ENCODE data around the gene FKBP15. TPM values are rescaled to one million over a fixed set of nuclear protein-coding genes. Genes with fewer than 3 reads are reported as not detected.

FKBP15 gene
- polyA plus RNA-seq, 1 of the 3 experiments (the other 2 are of a cell fraction) = 13.9 TPM

- Histone ChIP-seq H3K4me2 (peak overlapping the region; percentile 92), H3K36me3 (replicated peaks in 1 of 2; ENCODE audit: control insufficient read depth in 1 of 2, insufficient read depth in 2 of 2, low read length in 1 of 2) (peaks cover 2 to 9% of the 10 kb centered on the region in 2 experiments), H3K27me3 (ENCODE audit: insufficient read depth) (no peaks in the 10 kb centered on the region), H2AFZ (ENCODE audit: low read depth) (no peak overlapping the region), H3K9me2 (no peaks in the 10 kb centered on the region), H3K9ac (0 out of 2 replicates have a peak overlapping the region, but pooled peaks have one; percentile 71), H3K4me3 (ENCODE audit: low read depth in 2 of 2, low read length in 1 of 2) (peak overlapping the region in 1 of 2 experiments; percentile 96; a peak in 1 of 4 replicates), H3K79me2 (ENCODE audit: insufficient read depth) (peaks cover 77% of the 10 kb centered on the region), H3F3A (replicated peaks; ENCODE audit: insufficient read depth) (peaks cover 11% of the 10 kb centered on the region), H3K9me3 (no peaks in the 10 kb centered on the region), H3K27ac (ENCODE audit: low read depth in 2 of 2, low read length in 1 of 2) (no peak overlapping the region), H4K20me1 (ENCODE audit: insufficient read depth) (no peaks in the 10 kb centered on the region), H3K4me1 (ENCODE audit: control insufficient read depth in 1 of 2, insufficient read depth in 2 of 2, low read depth in 1 of 2, low read length in 1 of 2) (peaks cover 16 to 17% of the 10 kb centered on the region in 2 experiments)
- POLR2A ChIA-PET = interaction anchor here (3.1 kb wide), 1 partner anchor 56 kb away, joined by 19 read pairs; the partner anchor contains the start of genes CDC26 and PRPF4
- CTCF ChIA-PET = interaction anchor here (2.9 to 4.1 kb wide), 2 partner anchors 56 to 107 kb away, joined by 12 to 19 read pairs; partner anchors contain the start of genes CDC26 and PRPF4
- TF ChIP-seq USF2 (IDR thresholded peaks at IDR 0.05; ENCODE audit: borderline replicate concordance, low read depth, low read length) (no peak), MEF2A (IDR thresholded peaks at IDR 0.05; ENCODE audit: borderline replicate concordance, low read depth) (no peak), GABPA (IDR thresholded peaks at IDR 0.05; ENCODE audit: low read depth) (no peak), TEAD4 (IDR thresholded peaks at IDR 0.05; ENCODE audit: borderline replicate concordance, insufficient read depth) (no peak), RCOR1 (IDR thresholded peaks at IDR 0.05; ENCODE audit: low read length) (no peak), FOSL2 (IDR thresholded peaks at IDR 0.05; ENCODE audit: borderline replicate concordance, low read depth) (no peak), ZBTB33 (IDR thresholded peaks at IDR 0.05; ENCODE audit: borderline replicate concordance, low read depth) (no peak), FOXJ3 (CRISPR knock-in tag; IDR thresholded peaks at IDR 0.05) (no peak)
- TF ChIP-seq, protein P1, sequence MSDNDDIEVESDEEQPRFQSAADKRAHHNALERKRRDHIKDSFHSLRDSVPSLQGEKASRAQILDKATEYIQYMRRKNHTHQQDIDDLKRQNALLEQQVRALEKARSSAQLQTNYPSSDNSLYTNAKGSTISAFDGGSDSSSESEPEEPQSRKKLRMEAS (IDR thresholded peaks at IDR 0.05; ENCODE audit: low read depth) = no peak
- no peak for DNase-seq
- WGBS (ENCODE audit: low lambda C conversion rate) = 82% methylated on average over 3 of the region's 3 CpGs
Observed at GRCh38 chr9:113219186-113219936, 1.7 kb downstream of the FKBP15 start.

- Histone ChIP-seq H3K79me2 (ENCODE audit: insufficient read depth) (peaks cover 72% of the 10 kb centered on the region), H3K36me3 (replicated peaks in 1 of 2; ENCODE audit: control insufficient read depth in 1 of 2, insufficient read depth in 2 of 2, low read length in 1 of 2) (peaks cover 2 to 6% of the 10 kb centered on the region in 2 experiments), H3K27me3 (ENCODE audit: insufficient read depth) (no peaks in the 10 kb centered on the region), H3K27ac (ENCODE audit: low read depth in 2 of 2, low read length in 1 of 2) (no peak overlapping the region), H2AFZ (ENCODE audit: low read depth) (no peak overlapping the region), H3K9me2 (no peaks in the 10 kb centered on the region), H3K4me1 (ENCODE audit: control insufficient read depth in 1 of 2, insufficient read depth in 2 of 2, low read depth in 1 of 2, low read length in 1 of 2) (peaks cover 10 to 16% of the 10 kb centered on the region in 2 experiments), H3K4me3 (ENCODE audit: low read depth in 2 of 2, low read length in 1 of 2) (no peak overlapping the region), H3F3A (replicated peaks; ENCODE audit: insufficient read depth) (peaks cover 11% of the 10 kb centered on the region), H3K9ac (no peak overlapping the region), H4K20me1 (ENCODE audit: insufficient read depth) (no peaks in the 10 kb centered on the region), H3K9me3 (no peaks in the 10 kb centered on the region), H3K4me2 (no peak overlapping the region)
- 100% methylated on average over 3 of the region's 3 CpGs for WGBS (ENCODE audit: low lambda C conversion rate)
- ChIA-PET POLR2A (no interaction called here), CTCF (no interaction called here)
- DNase-seq = no peak
- no peak for TF ChIP-seq REST (IDR thresholded peaks at IDR 0.05; ENCODE audit: low read depth, low read length)
- TF ChIP-seq ELF1 (IDR thresholded peaks at IDR 0.05) = no peak
- TF ChIP-seq NRF1 (IDR thresholded peaks at IDR 0.05; ENCODE audit: low read depth, low read length) = no peak
- TF ChIP-seq POLR2AphosphoS5 (IDR thresholded peaks at IDR 0.05; ENCODE audit: low read depth, low read length) = no peak
- no peak for TF ChIP-seq ZBTB33 (IDR thresholded peaks at IDR 0.05; ENCODE audit: borderline replicate concordance, low read depth)
- TF ChIP-seq EZH2phosphoT487 (IDR thresholded peaks at IDR 0.05; ENCODE audit: borderline replicate concordance, low read depth) = no peak
- TF ChIP-seq USF1 (IDR thresholded peaks at IDR 0.05; ENCODE audit: borderline replicate concordance, low read depth) = no peak
- TF ChIP-seq MEF2A (IDR thresholded peaks at IDR 0.05; ENCODE audit: borderline replicate concordance, low read depth) = no peak
Observed at GRCh38 chr9:113216406-113216805, 4.7 kb downstream of the FKBP15 start.

Data from SK-N-SH (cell line).